Bronchial epithelial cell (primary cell): ENCODE results near the gene TREML4. TPM values are rescaled to one million over a fixed set of nuclear protein-coding genes. Genes with fewer than 3 reads are reported as not detected.
A peak's percentile ranks its signal among the peaks of the same experiment; 100 is the strongest.
"Not testable (repeated sequence)": the region's sequence is repeated elsewhere in the genome, so short reads cannot be mapped to it uniquely, and the experiment has no call there.

Experiments
- DNase-seq: peaks from one replicate; pipeline ENCODE4 v3.0.0-alpha.2; 2010; ENCODE audit warnings: low read depth
- FAIRE-seq: peaks from 2 replicates; lab custom pipeline; 2011; peaks lifted over from hg19 to GRCh38; lab: Jason Lieb, UNC
- H3K27me3 ChIP-seq: 2 replicates; pipeline ENCODE4 v1.5.1; 2011; ENCODE audit warnings: low read length; ENCODE audit not compliant: control insufficient read depth, insufficient read depth
- H3K36me3 ChIP-seq: 2 replicates; pipeline ENCODE4 v1.5.1; 2011; ENCODE audit warnings: low read length; ENCODE audit not compliant: control insufficient read depth, insufficient read depth
- H3K4me3 ChIP-seq: 2 replicates; pipeline ENCODE4 v1.5.1; 2011; ENCODE audit warnings: mild to moderate bottlenecking, low read depth, low read length, control low read depth
- CTCF ChIP-seq: IDR thresholded peaks from 2 replicates; pipeline ENCODE4 v1.5.1; 2011; ENCODE audit warnings: mild to moderate bottlenecking, moderate library complexity, low read length, control low read depth, inconsistent platforms; ENCODE audit not compliant: insufficient read depth, severe bottlenecking
- total RNA-seq: library from RNA; depleted of rRNA; stranded (reverse); fragments of >200 nt; gene quantifications from 2 replicates; pipeline ENCODE4 v1.2.1, GENCODE V29; 2014

The TREML4 gene
- total RNA-seq, 1 donor from 2014 or later = not detected

GRCh38 chr6:41186031-41186562 lies 42.1 kb upstream of the TREML4 start:
- no peak for TF ChIP-seq CTCF
- Histone ChIP-seq H3K27me3 (no peaks in the 10 kb centered on the region), H3K36me3 (no peaks in the 10 kb centered on the region), H3K4me3 (no peak overlapping the region)
- FAIRE-seq (no peak), DNase-seq (no peak)

- no peak overlapping the region for H3K4me3 ChIP-seq
- DNase-seq (no peak), FAIRE-seq (no peak)
- H3K27me3 ChIP-seq = no peaks in the 10 kb centered on the region
- H3K36me3 ChIP-seq = no peaks in the 10 kb centered on the region
- no peak for TF ChIP-seq CTCF
These were observed 39.9 kb upstream of the TREML4 start for GRCh38 chr6:41187924-41188886.

DNA sequence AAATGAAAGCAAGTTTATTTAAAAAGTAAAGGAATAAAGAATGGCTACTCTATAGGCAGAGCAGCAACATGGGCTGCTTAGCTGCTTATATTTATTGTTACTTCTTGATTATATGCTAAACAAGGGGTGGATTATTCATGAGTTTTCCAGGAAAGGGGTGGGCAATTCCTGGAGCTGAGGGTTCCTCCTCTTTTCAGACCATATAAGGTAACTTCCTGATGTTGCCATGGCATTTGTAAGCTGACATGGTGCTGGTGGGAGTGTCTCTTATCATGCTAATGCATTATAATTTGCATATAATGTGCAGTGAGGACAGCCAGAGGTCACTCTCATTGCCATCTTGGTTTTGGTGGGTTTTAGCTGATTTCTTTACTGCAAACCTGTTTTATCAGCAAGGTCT lies 39.1 kb upstream of the TREML4 start:
- not testable (repeated sequence) for H3K4me3 ChIP-seq, H3K36me3 ChIP-seq, H3K27me3 ChIP-seq, DNase-seq, FAIRE-seq

DNA sequence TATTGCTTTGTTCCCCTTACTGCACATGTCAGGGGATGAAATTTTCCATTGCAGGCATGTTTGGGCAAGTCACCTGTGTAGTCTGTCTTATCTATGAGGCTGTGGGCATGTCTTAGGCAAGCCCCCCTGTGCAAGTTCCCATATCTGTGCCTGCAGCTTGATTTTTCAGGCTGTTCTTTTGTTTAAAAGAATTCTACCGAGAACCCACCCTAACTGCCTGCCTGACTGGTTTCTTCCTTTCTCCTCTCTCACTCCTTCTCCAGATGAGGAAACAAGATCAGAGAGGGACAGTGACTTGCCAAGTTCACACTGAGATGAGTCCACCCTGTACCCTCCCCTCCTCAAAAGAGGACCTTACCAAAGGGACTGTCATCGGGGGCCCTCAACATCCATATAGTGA lies 38.2 kb upstream of the TREML4 start:
- Histone ChIP-seq H3K4me3 (no peak overlapping the region), H3K27me3 (peaks cover 3% of the 10 kb centered on the region), H3K36me3 (no peaks in the 10 kb centered on the region)
- DNase-seq (peak; percentile 34), FAIRE-seq (no peak)
- TF ChIP-seq CTCF = no peak

GRCh38 chr6:41190791-41191190 lies 37.4 kb upstream of the TREML4 start:
- H3K27me3 ChIP-seq = peaks cover 3% of the 10 kb centered on the region
- no peak overlapping the region for H3K4me3 ChIP-seq
- DNase-seq (no peak), FAIRE-seq (no peak)
- no peaks in the 10 kb centered on the region for H3K36me3 ChIP-seq
- TF ChIP-seq CTCF = no peak

DNA sequence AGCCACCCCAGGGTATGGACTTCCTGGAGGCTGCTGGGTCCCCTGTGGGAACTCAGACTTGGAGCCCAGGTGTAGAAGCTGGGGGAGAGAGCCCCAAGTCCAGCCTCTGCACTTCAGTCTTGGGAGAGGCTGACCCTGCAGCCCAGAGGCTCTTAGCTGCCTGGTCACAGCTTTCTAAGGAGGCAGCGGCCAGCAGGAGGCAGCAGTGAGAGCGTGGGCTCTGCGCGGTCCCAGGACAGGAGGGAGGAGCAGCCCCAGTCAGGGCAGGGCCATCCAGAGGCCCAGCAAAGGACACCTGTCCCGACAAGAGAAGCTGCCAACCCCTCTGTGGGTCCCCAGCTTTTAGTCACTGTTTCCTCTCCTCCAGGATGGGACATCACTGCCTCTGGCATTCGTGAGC lies 36.6 kb upstream of the TREML4 start:
- no peak for DNase-seq
- H3K27me3 ChIP-seq = peaks cover 3% of the 10 kb centered on the region
- TF ChIP-seq CTCF = peak; percentile 36
- no peak overlapping the region for H3K4me3 ChIP-seq
- no peaks in the 10 kb centered on the region for H3K36me3 ChIP-seq
- no peak for FAIRE-seq
